Uterus (tissue), 2 donors: ENCODE results near the gene IL16.

Experiments
- POLR2A ChIP-seq, 2 donors: fragments of 450-650 bp; IDR thresholded peaks; one replicate each; pipeline ENCODE4 v1.6.1; 2016; ENCODE audit warnings: antibody characterized with exemption in 2 of 2, mild to moderate bottlenecking in 1 of 2, moderate library complexity in 1 of 2
- TF ChIP-seq, protein P1 (sequence below), 4 experiments: fragments of 200-600 bp in 2 of 4; fragments of 450-650 bp in 2 of 4; sonication (generic) in 2 of 4; IDR thresholded peaks; one replicate each; pipeline ENCODE4 v1.5.1; 2016 to 2019; ENCODE audit warnings: antibody characterized with exemption in 4 of 4, mild to moderate bottlenecking in 2 of 4, moderate library complexity in 1 of 4

GRCh38 chr15:81175496-81175895 is 21.2 kb upstream of the IL16 start:
- TF ChIP-seq POLR2A (IDR thresholded peaks at IDR 0.05) = no peak
- TF ChIP-seq, protein P1, sequence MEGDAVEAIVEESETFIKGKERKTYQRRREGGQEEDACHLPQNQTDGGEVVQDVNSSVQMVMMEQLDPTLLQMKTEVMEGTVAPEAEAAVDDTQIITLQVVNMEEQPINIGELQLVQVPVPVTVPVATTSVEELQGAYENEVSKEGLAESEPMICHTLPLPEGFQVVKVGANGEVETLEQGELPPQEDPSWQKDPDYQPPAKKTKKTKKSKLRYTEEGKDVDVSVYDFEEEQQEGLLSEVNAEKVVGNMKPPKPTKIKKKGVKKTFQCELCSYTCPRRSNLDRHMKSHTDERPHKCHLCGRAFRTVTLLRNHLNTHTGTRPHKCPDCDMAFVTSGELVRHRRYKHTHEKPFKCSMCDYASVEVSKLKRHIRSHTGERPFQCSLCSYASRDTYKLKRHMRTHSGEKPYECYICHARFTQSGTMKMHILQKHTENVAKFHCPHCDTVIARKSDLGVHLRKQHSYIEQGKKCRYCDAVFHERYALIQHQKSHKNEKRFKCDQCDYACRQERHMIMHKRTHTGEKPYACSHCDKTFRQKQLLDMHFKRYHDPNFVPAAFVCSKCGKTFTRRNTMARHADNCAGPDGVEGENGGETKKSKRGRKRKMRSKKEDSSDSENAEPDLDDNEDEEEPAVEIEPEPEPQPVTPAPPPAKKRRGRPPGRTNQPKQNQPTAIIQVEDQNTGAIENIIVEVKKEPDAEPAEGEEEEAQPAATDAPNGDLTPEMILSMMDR (IDR thresholded peaks at IDR 0.05) = no peak
